GM12892 (cell line): ENCODE results near the gene BLID.

Experiments
- POLR2A ChIP-seq: IDR thresholded peaks from 2 replicates; pipeline ENCODE4 v1.6.1; 2011; ENCODE audit warnings: low read depth, low read length, control low read depth
- POLR2AphosphoS5 ChIP-seq: IDR thresholded peaks from 2 replicates; pipeline ENCODE4 v1.6.1; 2011; ENCODE audit warnings: low read depth, low read length, control low read depth

DNA sequence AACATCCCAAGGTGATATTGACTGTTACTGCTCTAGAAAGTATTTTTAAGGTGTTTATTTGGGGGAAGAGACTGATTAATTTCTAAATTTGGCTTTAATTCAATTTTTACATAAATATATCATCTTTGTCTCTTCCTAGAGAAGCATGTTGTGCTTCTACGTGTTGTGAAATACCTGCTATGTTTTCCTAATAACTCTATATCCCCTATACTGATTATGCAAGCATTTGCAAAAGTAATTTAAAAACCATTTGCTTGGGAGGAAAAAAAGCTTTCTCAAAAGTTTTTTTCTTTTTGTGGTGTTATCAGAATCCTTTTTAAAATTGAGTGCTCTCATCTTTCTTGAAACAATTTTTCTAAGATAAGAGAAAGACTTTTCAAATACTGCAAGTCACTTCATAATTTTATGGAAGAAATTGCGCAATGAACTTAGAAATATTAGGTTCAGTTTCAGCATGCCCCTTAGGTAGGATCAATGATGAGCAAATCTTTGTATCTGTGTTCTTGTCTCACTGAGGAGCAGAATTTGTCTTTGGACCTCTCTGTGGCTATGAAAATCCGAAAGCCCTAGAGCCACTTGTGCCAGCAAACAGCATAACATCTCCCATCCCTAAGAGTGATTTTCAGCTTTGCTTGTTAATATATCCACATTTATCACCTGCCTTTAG, 7.4 kb upstream of the BLID start:
- no peak for TF ChIP-seq POLR2AphosphoS5
- TF ChIP-seq POLR2A: no peak
